Testis (tissue), 3 donors: ENCODE data around the gene DLG2. TPM values are rescaled to one million over a fixed set of nuclear protein-coding genes. Genes with fewer than 3 reads are reported as not detected.

Source experiments
- DNase-seq: peaks from one replicate; pipeline ENCODE4 v3.0.0-alpha.2; 2019
- H3K27ac ChIP-seq, 2 donors: fragments of 200-600 bp; sonication (generic); one replicate each; pipeline ENCODE4 v1.5.1; 2019
- H3K27me3 ChIP-seq: fragments of 200-600 bp; sonication (generic); one replicate; pipeline ENCODE4 v1.5.1; 2019
- H3K36me3 ChIP-seq: fragments of 200-600 bp; sonication (generic); one replicate; pipeline ENCODE4 v1.5.1; 2017; ENCODE audit warnings: low read depth; ENCODE audit errors: missing control alignments
- H3K4me1 ChIP-seq: fragments of 200-600 bp; sonication (generic); one replicate; pipeline ENCODE4 v1.5.1; 2019
- H3K4me3 ChIP-seq, 2 donors: fragments of 200-600 bp; sonication (generic); one replicate each; pipeline ENCODE4 v1.5.1; 2017 to 2019
- H3K9me3 ChIP-seq: fragments of 200-600 bp; sonication (generic); one replicate; pipeline ENCODE4 v1.5.1; 2017
- POLR2A ChIP-seq: fragments of 450-650 bp; IDR thresholded peaks from one replicate; pipeline ENCODE4 v1.6.1; 2017; ENCODE audit warnings: antibody characterized with exemption, mild to moderate bottlenecking, moderate library complexity
- WGBS, 2 donors: methylation state at CpG; one replicate each; pipeline ENCODE4 v1.1.5; 2018; 5-methylcytosine and 5-hydroxymethylcytosine counted together
- intact Hi-C: fragments of 100-400 bp; cut with DNase I; formaldehyde crosslinking; loops from one replicate; pipeline ENCODE4 v1.15.1; 2023; ENCODE audit warnings: low total_unique reads
- polyA plus RNA-seq: library from polyadenylated mRNA; stranded (reverse); fragments of 350-450 nt; fragmentation: Illumina TruSeq; extraction: RNeasy Lipid Tissue Mini Kit (QIAGEN cat#74804); gene quantifications from one replicate; pipeline ENCODE4 v1.2.3, GENCODE V29; 2014; ENCODE audit warnings: low read depth, low replicate concordance; ENCODE audit not compliant: insufficient read depth
- total RNA-seq, 2 donors: library from RNA; depleted of rRNA; stranded (reverse); fragments of >200 nt; gene quantifications; one replicate each; pipeline ENCODE4 v1.2.3, GENCODE V29; 2016
- TF ChIP-seq, protein P1 (sequence below), 3 experiments: fragments of 450-650 bp in 2 of 3; fragments of 200-600 bp in 1 of 3; sonication (generic) in 1 of 3; IDR thresholded peaks; one replicate each; pipeline ENCODE4 v1.5.1; 2016 to 2019; ENCODE audit warnings: antibody characterized with exemption in 3 of 3, mild to moderate bottlenecking in 2 of 3, moderate library complexity in 1 of 3

DLG2 gene
- total and polyA plus RNA-seq, 3 donors from 2014 or later, result 13.8 to 23.0 (median 14.1) TPM

DNA sequence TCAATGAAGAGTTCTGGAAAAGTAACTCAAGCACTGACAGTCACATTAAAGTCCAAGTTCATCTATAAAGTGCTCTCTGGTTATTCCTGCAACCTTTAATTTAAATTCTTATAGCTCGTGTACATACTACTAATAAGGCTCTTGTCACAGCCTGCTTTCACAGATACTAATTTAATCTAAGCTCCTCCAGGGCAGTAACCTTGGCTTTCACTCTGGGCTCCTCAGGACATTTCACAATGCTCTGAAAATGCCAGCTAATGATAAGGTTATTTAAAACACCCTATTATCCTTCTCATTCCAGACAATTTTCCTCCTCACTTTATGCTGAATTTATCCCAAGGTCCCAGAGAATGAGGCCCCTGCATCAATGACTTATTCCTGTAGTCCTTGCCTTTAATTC lies 2098.3 kb downstream of the DLG2 start:
- DNase-seq, result no peak

GRCh38 chr11:83528225-83528624 lies 2098.9 kb downstream of the DLG2 start:
- Histone ChIP-seq H3K27me3 (no peaks in the 10 kb centered on the region), H3K27ac (no peak overlapping the region), H3K4me1 (no peaks in the 10 kb centered on the region), H3K36me3 (no peaks in the 10 kb centered on the region), H3K9me3 (no peaks in the 10 kb centered on the region), H3K4me3 (no peak overlapping the region)
- no peak for DNase-seq
- WGBS, 2 donors, result 79 to 91% methylated on average over 1 of the region's 1 CpG
- intact Hi-C loops, result no loop called here
- TF ChIP-seq, protein P1, sequence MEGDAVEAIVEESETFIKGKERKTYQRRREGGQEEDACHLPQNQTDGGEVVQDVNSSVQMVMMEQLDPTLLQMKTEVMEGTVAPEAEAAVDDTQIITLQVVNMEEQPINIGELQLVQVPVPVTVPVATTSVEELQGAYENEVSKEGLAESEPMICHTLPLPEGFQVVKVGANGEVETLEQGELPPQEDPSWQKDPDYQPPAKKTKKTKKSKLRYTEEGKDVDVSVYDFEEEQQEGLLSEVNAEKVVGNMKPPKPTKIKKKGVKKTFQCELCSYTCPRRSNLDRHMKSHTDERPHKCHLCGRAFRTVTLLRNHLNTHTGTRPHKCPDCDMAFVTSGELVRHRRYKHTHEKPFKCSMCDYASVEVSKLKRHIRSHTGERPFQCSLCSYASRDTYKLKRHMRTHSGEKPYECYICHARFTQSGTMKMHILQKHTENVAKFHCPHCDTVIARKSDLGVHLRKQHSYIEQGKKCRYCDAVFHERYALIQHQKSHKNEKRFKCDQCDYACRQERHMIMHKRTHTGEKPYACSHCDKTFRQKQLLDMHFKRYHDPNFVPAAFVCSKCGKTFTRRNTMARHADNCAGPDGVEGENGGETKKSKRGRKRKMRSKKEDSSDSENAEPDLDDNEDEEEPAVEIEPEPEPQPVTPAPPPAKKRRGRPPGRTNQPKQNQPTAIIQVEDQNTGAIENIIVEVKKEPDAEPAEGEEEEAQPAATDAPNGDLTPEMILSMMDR (IDR thresholded peaks at IDR 0.05), result no peak

More for the DNA sequence above, 2098.3 kb downstream of the DLG2 start:
- Histone ChIP-seq H3K27ac (no peak overlapping the region), H3K9me3 (no peaks in the 10 kb centered on the region), H3K27me3 (no peaks in the 10 kb centered on the region), H3K36me3 (no peaks in the 10 kb centered on the region), H3K4me3 (no peak overlapping the region), H3K4me1 (no peaks in the 10 kb centered on the region)
- no peak for TF ChIP-seq POLR2A
- 41 to 47% methylated on average over 1 of the region's 1 CpG for WGBS, 2 donors
- intact Hi-C loops, result no loop called here

- no peak overlapping the region for H3K4me3 ChIP-seq
- TF ChIP-seq POLR2A, result no peak
- TF ChIP-seq, protein P1 (IDR thresholded peaks at IDR 0.05), result no peak
- no peaks in the 10 kb centered on the region for H3K9me3 ChIP-seq
- H3K36me3 ChIP-seq, result no peaks in the 10 kb centered on the region
- no peak for DNase-seq
- no peaks in the 10 kb centered on the region for H3K27me3 ChIP-seq
- intact Hi-C loops, result no loop called here
- H3K4me1 ChIP-seq, result no peaks in the 10 kb centered on the region
- WGBS, 2 donors, result 50 to 64% methylated on average over 2 of the region's 2 CpGs
- no peak overlapping the region for H3K27ac ChIP-seq
Measured at GRCh38 chr11:83523676-83524075, 2103.5 kb downstream of the DLG2 start.

GRCh38 chr11:83522911-83523310 lies 2104.2 kb downstream of the DLG2 start:
- TF ChIP-seq, protein P1 (IDR thresholded peaks at IDR 0.05), result no peak
- TF ChIP-seq POLR2A, result no peak
- no peak overlapping the region for H3K27ac ChIP-seq
- WGBS, 2 donors, result 73 to 79% methylated on average over 2 of the region's 2 CpGs
- H3K9me3 ChIP-seq, result no peaks in the 10 kb centered on the region
- no peaks in the 10 kb centered on the region for H3K4me1 ChIP-seq
- intact Hi-C loops, result no loop called here
- H3K4me3 ChIP-seq, result no peak overlapping the region
- no peaks in the 10 kb centered on the region for H3K27me3 ChIP-seq
- DNase-seq, result no peak
- no peaks in the 10 kb centered on the region for H3K36me3 ChIP-seq

GRCh38 chr11:83521647-83522596 lies 2105.2 kb downstream of the DLG2 start:
- intact Hi-C loops, result no loop called here
- Histone ChIP-seq H3K27me3 (no peaks in the 10 kb centered on the region), H3K36me3 (no peaks in the 10 kb centered on the region), H3K4me3 (no peak overlapping the region), H3K4me1 (no peaks in the 10 kb centered on the region), H3K27ac (no peak overlapping the region), H3K9me3 (no peaks in the 10 kb centered on the region)
- TF ChIP-seq POLR2A, result no peak
- TF ChIP-seq, protein P1 (IDR thresholded peaks at IDR 0.05), result no peak
- 79% methylated on average over 8 of the region's 8 CpGs for WGBS, 2 donors
- no peak for DNase-seq
